CD4-positive, alpha-beta T cell treated with Interleukin-4 for 1 hour (primary cell): ENCODE data around the gene LCE2C.
"Not testable (repeated sequence)": the region's sequence is repeated elsewhere in the genome, so short reads cannot be mapped to it uniquely, and the experiment has no call there.

Experiments used
- DNase-seq, 2 donors: peaks; one replicate each; pipeline ENCODE4 v3.0.0-alpha.2; 2020 to 2022

LCE2C gene, protein sequence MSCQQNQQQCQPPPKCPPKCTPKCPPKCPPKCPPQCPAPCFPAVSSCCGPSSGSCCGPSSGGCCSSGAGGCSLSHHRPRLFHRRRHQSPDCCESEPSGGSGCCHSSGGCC

DNA sequence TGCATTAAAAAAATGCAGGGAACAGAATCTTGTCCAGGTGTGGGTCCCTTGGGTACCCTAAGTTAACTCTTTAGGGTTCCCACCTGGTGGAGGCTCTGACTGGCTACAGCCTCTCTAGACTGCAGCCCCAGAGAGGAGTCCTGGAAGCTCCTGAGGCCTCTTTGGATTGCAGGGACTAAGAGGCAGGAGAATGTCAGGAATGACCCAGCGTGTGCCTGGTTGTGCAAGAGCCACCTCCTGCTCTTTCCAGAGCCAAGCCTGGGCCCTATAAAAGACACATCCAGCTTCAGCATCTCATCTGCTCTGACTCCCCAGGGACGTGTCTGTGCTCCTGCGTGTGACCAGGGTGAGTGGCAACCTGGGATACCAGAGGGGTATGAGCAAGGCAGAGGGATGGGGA lies at the start of gene LCE2C:
Gene LCE2C, plus strand, starts transcription at position 297 of the 400 bp plus-strand sequence. CDS start 737 bp downstream, outside the sequence.
- not testable (repeated sequence) for DNase-seq

DNA sequence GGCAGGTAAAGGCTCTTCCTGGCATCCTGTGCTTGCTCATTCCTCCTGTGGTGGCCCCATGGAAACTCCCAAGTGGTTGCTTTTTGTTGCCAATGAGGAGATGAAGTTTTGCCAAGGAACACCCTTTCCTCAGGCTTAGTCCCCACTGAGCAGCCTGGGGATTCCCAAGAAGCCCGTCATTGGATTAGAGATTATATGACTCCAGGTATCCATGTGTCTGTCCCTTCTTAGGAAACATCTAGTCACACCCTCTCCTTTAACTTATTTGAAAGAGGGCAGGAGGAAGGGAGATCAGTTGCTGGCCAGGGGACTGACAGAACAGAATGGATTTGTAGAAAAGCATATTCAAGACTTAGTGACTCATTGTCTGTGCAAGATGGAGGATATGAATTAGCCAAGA lies 48.3 kb upstream of the LCE2C start:
- no peak for DNase-seq

DNA sequence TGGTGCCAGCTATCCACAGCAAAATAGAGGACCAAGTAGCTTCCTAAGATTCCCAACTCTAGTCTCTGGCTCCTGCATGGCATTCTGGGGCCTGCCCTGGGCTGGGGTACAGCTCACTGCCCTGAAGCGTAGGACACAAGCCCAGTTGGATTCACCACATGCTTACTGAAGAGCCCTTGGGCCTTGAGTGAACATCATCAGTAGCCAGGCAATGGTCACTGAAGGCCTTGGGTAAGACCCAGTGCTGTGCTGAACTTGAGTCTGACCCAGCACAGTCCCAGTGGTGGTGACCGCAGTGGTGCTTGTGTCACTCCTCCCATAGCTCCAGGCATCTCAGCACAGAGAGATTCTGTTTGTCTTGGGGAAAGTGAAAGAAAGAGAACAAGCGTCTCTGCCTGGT lies 44.5 kb upstream of the LCE2C start:
- DNase-seq: no peak

DNA sequence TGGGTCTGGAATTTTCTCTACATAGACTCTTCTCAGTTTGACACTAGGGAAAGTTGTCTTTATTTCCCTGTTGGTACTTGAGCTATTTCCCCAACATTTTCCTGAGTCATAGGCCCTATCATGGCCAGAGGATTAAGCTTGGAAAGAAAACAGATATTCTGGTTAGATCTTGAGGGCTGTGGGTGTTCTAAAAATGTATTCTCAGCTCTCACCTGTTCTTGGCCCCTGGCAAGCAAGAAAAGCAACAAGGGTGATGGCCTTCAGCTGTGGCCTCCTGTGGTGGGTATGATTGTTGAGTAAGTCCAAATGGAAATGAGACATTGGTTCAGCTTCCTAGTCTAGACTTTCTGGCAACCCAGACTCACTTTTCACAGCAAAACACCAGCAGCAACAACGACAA lies 34.7 kb upstream of the LCE2C start:
- no peak for DNase-seq

DNA sequence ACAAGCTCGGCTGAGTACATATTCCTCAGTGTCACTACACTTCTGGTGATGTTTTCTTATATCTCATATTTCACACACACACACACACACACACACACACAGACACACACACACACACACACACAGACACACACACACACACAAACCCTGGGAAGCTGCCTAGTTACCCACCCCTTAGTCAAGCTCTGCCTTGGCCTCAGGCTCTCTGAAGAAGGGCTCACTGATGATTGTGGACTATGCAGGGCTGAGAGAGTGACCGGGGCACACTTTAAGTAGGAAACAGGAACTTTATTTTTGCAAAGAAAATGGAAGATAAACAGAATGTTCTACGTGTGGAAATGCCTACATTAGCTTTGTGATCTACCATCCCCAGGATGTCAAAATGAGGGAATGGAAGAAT lies 31.1 kb upstream of the LCE2C start:
- no peak for DNase-seq

DNA sequence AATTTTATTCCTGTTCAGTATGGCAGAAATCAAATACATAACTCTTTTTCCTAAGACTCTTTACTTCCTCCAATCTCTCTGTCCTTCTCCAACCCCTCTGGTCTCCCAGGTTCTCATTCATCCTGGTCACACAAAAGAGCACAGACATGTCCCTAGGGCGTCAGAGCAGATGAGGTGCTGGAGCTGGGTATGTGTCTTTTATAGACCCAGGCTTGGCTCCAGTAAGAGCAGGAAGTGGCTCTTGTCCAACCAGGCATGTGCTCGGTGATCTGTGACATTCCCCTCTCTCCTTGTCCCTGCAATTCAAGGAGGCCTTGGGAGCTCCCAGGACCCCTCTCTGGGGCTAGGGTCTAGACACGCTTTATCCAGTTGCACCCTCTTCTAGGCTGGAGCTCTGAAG lies 29.9 kb upstream of the LCE2C start:
- no peak for DNase-seq

DNA sequence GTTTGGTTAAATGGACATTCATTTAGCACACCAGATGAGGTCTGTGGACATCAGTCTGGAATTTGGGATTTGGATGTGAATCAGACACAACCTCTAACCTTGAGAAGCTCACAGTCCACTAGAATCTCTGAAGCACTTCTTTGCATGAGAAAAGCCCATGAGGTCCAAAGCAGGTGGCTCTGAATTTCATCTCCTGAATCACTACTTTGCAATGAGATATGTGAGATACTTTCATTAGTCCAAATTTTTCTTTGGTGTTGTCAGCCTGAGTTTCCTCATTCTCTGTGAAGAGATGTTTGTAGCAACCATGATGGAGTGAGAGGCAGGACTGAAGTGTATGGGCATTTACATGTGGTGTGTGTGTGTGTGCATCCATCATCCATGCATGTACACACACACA lies 28.4 kb upstream of the LCE2C start:
- no peak for DNase-seq

DNA sequence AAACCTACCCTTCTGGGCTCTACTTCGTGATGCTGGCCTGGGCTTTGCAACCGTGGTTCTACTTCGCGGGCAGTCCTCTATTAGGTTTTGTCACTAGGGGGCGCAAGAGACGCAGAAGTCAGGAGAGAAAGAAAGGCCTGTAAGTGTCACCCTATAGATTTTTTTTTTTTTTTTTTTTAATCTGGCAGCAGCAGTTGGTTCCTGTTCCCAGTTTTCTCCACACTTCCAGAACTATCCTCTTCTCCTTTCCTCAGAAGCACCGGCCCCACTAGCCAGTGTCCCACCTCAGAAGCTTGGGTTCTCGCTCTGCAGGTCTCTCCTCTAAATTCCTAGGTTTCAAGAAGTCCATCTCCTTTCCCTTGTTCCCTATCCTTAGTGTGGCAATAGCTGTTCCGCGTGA lies 21.0 kb upstream of the LCE2C start:
- peak; percentile 35 to 36 for DNase-seq

DNA sequence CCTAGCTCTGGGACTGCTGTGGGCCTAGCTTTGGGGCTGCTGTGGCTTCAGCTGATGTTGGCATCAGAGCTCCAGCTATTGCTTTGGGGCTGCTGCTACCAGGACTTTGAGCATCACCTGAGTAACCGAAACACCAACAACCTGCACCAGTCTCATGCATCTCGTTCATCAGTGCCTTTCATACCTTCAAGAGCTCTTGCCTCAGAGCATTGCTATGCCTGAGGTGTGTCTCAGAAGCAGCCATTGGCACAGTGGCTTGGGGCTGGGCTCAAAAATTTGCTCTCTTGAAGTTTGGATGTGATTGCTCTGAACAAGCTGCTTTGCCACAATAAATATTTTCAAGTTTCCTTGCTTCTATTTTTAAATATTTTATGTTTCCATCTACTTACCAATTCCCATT lies 18.6 kb upstream of the LCE2C start:
- DNase-seq: no peak

DNA sequence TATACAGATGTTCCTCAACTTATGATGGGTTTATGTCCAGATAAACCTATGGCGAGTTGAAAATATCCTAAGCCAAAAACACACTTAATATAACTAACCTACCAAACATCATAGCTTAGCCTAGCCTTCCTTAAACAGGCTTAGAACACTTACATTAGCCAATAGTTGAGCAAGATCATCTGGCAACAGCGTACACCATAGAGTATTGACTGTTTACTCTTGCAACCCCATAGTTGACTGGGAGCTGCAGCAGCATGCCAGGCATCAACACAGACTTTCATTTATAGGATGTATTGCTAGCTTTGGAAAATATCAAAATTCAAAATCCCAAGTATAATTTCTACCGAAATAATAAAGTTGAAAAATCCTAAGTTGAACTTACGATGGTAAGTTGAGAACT lies 17.4 kb upstream of the LCE2C start:
- no peak for DNase-seq

DNA sequence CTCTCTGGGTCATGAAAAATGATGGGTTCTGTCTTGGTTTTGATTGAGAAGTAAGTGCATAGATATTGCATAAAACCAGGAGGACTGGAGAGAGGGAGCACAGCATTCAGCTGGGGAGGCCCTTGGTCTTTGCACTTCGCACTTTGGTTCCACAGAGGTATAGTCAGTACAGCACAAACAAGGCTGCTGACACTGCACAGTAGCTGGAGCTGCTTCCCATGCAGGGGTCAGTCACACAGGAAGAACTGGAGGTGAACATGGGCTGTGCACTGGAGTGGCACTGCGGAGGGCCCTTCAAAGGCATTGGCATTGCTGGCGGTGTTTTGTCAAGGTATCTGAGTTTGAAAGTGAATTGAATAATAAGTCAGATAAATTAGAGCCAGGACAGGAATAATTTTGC lies 16.4 kb upstream of the LCE2C start:
- no peak for DNase-seq

DNA sequence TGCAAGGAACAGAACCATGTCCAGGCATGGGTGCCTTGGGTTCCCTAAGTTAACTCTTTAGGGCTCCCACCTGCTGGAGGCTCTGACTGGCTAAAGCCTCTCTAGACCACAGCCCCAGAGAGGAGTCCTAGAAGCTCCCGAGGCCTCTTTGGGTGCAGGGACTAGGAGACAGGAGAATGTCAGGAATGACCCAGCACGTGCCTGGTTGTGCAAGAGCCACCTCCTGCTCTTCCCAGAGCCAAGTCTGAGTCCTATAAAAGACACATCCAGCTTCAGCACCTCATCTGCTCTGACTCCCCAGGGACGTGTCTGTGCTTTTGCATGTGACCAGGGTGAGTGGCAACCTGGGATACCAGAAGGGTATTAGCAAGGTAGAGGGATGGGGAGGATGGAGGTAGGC lies 12.0 kb upstream of the LCE2C start, which contains the start of gene LCE2D:
Gene LCE2D, plus strand, starts transcription at position 283 of the 400 bp plus-strand sequence. CDS start 726 bp downstream, outside the sequence.
- DNase-seq: no peak

DNA sequence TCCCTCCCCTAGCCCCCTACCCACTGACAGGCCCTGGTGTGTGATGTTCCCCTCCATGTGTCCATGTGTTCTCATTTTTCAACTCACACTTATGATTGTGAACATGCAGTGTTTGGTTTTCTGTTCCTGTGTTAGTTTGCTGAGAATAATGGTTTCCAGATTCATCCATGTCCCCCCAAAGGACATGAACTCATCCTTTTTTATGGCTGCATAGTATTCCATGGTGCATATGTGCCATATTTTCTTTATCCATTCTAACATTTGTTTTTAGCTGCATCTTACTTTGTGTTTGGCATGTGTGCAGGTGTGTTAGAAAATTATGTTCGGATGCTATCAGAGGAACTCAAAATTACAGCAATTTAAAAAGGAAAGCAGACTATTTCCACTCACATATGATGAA lies 8.9 kb upstream of the LCE2C start:
- DNase-seq: not testable (repeated sequence)

DNA sequence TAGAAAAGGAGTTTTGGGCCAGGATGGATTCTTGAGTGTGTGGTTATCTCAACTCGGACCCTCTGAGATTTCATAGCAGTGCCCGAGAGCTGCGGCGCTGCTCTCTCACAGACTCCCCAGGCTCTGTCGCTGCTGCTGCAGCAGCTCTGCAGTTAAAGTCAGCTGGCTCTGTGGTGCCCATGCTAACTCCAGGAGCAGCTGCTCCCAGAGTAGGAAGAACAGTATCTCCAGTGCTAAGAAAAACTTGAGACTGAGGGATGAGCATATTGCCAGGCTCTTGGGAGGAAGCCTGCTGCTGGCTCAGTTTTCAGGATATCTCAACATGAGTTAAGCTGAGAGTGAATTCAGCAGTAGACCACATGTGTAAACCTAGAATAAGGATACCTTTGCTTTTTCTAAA lies 7.4 kb upstream of the LCE2C start:
- DNase-seq: no peak

DNA sequence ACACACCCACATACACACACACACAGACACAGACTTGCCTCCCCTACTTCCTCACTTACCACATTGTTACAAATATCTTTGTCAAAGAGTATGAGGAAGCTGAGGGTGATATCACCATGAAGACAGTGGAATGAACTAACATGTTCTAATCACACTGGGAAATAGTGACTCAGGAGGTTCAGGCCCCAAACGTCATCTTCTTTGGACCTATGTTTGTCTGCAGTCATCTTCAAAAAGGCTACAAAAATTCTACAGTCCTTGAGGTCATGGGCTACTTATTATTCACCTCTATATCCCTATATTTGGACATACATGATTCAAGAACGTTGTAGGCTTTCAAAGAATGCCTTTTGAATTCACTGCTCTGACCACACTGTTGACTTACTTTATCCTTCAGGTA lies 2.1 kb upstream of the LCE2C start:
- no peak for DNase-seq

DNA sequence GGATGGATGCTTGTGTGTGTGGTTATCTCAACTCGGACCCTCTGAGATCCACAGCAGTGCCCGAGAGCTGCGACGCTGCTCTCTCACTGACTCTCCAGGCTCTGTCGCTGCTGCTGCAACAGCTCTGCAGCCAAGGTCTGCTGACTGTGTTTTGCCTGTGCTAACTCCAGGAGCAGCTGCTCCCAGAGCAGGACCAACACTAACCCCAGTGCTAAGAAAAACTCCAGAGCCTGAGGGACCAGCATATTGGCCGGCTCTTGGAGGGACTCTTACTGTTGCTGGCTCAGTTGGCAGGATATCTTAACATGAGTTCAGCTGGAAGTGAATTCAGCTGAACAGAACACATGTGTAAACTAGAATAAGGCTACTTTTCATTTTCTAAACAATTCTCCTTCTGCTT lies 4.4 kb downstream of the LCE2C start:
- no peak for DNase-seq

DNA sequence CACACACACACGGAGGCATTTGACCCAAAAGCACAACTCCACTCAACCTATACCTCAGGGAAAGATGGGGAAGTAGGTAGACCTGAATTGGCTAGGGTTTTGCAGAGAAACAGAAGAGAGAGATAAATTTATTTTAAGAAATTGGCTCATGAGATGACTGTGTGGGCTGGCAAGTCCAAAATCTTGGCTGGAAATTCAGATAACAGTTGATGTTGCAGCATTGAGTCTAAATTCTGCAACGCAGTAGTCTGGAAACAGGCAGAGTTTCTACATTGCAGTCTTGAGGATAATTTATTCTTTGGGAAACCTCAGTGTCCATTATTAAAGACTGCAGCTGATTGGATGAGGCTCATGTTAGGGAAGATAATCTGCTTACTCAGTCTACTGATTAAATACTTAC lies 6.5 kb downstream of the LCE2C start:
- no peak for DNase-seq

DNA sequence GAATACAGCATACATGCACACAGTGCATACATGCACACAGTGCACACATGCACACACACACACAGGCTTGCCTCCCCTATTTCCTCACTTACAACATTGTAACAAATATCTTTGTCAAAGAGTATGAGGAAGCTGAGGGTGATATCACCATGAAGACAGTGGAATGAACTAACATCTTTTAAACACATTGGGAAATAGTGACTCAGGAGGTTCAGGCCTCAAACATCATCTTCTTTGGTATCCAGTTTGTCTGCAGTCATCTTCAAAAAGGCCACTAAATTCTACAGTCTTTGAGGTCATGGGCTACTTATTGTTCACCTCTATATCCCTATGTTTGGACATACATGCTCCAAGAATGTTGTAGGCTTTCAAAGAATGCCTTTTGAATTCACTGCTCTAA lies 8.8 kb downstream of the LCE2C start:
- no peak for DNase-seq

DNA sequence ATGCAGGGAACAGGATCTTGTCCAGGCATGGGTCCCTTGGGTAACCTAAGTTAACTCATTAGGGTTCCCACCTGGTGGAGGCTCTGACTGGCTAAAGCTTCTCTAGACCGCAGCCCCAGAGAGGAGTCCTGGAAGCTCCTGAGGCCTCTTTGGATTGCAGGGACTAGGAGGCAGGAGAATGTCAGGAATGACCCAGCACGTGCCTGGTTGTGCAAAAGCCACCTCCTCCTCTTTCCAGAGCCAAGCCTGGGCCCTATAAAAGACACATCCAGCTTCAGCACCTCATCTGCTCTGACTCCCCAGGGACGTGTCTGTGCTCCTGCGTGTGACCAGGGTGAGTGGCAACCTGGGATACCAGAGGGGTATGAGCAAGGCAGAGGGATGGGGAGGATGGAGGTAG lies 10.7 kb downstream of the LCE2C start, which contains the start of gene LCE2B:
Gene LCE2B, plus strand, starts transcription at position 301 of the 400 bp plus-strand sequence. CDS start 721 bp downstream, outside the sequence.
- not testable (repeated sequence) for DNase-seq

DNA sequence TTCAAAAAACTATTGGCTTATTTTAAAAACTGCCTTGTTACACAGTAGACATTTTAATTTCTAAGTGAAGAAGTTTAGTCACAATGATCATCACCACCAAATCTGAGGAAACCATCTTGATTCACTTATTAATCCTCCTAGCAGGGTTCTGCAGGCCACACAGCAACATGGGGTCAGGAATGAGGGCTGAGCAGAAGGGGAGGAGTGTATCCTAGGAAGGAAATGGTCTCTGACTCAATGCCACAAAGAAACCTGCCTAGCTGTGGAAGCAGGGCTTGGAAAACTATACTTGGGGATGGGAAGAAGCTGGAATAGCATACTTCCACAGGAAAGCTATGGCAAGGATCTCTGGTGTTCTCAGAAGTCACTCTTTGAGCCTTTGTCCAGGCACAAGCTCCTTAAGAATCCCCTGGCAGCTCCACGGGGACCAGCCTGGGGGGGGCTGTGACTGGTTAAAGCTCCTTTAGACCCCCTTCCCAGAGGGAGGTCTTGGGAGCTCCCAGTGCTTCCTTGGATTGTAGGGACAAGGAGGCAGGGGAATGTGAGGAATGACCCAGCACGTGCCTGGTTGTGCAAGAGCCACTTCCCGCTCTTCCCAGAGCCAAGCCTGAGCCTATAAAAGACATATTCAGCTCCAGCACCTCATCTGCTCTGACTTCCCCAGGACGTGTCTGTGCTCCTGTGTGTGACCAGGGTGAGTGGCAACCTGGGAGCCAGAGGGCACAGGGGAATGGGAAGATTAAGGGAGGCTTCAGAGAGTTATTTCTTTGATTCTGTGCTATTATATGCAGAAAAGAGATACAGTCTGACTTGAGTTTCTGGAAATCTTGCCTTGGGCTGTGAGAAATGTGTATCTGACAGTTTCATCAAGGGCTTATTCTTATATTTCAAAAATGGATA lies 22.9 kb downstream of the LCE2C start, which contains the start of gene LCE2A:
Gene LCE2A, plus strand, starts transcription at position 645 of the 900 bp plus-strand sequence. CDS start 557 bp downstream, outside the sequence.
- DNase-seq: no peak

DNA sequence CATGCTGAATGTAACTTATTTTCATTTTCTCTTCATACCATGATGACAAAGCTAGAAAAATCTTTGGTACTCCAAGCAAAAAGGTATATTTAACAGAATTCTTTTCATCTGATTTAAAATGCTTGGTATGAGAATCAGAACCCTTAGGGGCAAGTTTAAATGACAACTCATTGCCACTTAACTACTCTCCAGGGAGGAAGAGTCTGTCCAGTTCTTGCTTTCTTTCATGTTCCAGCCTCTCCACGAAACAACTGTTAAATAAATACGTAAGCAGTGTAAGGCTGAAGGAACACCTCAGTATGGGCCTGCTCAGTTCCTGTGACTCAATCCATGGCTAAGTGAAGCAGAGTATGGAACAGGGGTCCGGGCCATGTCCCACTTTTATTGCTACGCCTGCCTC lies 24.7 kb downstream of the LCE2C start:
- no peak for DNase-seq

DNA sequence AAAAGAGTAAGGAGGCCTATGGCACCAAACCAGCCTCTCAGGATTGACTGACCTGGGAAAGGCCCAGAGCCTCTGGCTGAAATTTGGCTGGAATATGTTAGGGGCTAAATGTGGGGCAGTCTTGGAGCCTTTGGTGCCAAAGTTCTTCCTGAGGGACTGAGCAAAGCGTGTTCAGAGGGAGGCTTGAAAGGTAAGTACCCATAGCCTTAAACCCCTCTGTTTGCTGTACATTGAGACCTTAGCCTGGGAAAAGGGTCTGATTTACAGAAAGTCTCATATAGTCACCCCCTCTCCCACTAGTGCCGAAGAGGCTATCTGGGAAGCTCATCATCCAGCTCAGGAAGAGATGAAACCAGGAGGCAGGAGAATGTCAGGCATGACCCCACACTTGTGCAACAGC lies 32.8 kb downstream of the LCE2C start, which contains the start of gene LCE4A:
Gene LCE4A, plus strand, starts transcription at position 301 of the 400 bp plus-strand sequence. CDS start 916 bp downstream, outside the sequence.
- no peak for DNase-seq

DNA sequence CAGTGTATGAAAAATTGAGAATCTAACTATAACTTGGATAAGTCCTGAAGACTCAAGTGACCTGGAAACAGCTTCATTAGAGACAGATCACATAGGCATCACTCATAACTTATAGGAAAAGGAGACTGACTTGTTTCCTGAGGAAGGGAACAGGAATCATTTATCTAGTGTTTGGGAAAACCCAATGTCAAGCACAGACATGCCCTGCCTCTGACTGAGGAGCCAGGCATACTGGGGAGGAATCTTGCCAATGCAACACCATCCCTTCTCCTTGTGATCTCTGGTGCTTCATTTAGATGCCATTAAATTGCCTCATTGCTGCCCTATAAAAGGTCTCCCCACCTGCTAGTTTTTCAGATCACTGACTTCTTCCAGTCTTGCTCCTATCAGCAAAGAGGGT lies 43.2 kb downstream of the LCE2C start:
- DNase-seq: no peak

DNA sequence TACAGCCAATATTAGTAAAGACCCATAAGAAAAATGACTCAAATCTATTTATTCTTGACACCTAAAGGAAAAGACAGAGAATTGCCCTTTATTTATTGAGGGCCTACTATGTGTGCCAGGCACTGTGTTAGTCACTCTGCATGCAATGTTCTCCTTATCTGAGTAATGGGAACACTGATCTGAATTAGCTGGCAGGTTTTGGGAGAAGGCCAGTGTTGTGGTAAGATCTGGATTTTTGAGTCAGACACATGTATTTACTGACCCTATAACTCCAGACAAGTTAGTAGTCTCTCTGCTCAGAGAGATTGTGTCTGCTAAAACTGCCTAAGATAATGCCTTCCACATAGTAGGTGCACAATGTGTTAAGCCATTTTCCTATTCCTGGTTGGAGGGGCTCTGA lies 50.2 kb downstream of the LCE2C start:
- DNase-seq: no peak
